Measurements from ENCODE around the gene GUCY2F.

DNA sequence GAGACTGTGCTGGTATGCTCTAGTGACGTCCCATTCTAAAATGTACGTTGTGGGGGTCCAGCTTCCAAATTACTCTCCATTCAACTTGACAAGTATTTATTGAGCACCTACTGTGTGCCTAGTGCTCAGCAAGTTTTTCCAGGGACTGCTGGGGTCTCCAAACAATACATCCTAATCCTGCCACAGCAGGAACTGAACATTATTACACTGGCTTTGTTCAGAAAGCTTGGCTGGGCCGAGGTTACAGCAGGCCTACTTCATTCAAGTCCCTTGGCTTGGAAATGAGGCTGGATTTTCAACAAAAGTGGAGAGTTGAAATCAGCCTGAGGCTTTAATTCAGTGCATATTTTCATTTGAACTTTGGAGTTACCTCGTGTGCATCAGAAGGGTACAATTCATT lies 78.0 kb downstream of the GUCY2F start:
- TF ChIP-seq, protein P1, sequence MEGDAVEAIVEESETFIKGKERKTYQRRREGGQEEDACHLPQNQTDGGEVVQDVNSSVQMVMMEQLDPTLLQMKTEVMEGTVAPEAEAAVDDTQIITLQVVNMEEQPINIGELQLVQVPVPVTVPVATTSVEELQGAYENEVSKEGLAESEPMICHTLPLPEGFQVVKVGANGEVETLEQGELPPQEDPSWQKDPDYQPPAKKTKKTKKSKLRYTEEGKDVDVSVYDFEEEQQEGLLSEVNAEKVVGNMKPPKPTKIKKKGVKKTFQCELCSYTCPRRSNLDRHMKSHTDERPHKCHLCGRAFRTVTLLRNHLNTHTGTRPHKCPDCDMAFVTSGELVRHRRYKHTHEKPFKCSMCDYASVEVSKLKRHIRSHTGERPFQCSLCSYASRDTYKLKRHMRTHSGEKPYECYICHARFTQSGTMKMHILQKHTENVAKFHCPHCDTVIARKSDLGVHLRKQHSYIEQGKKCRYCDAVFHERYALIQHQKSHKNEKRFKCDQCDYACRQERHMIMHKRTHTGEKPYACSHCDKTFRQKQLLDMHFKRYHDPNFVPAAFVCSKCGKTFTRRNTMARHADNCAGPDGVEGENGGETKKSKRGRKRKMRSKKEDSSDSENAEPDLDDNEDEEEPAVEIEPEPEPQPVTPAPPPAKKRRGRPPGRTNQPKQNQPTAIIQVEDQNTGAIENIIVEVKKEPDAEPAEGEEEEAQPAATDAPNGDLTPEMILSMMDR (IDR thresholded peaks at IDR 0.05; ENCODE audit: low read depth, low read length): no peak
- no peak for TF ChIP-seq EZH2phosphoT487 (IDR thresholded peaks at IDR 0.05; ENCODE audit: low read depth)

Data from OCI-LY3 (cell line).